ENCODE data around the gene CCNF.

DNA sequence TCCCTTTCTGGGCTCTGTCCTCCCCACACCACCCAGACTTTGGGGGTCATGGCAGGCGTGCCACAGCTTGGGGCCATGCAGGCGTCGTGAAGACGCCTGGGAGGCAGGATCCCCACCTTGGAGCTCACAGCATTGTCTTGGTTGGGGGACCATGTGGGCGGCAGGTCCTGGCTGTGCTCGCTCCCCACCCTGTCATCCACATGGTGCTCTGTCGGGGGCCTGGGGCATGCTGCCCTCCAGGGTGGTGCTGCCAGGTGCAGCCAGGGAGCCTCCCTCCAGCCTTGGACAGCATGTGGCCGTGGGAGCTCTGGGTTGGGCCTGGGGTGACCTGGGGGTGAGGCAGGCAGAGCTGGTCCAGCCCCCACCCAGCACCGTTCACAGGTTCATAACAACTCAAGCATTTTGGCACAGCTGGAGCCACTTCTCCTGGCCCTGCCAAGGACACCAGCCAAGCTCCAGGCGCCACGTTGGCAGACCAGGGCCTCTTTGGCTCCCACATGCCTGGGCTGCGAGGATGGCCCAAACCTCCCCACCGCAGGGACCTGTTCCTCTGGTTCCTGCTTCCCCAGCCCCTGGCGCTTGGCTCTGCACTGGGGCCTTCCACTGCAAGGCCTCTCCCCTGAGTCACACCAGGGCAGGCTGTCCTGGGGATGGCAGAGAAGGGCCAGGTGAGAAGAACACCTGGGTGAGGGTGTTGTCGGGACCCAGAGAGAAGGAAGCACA is 69.4 kb downstream of the CCNF start:
- TF ChIP-seq, protein P1, sequence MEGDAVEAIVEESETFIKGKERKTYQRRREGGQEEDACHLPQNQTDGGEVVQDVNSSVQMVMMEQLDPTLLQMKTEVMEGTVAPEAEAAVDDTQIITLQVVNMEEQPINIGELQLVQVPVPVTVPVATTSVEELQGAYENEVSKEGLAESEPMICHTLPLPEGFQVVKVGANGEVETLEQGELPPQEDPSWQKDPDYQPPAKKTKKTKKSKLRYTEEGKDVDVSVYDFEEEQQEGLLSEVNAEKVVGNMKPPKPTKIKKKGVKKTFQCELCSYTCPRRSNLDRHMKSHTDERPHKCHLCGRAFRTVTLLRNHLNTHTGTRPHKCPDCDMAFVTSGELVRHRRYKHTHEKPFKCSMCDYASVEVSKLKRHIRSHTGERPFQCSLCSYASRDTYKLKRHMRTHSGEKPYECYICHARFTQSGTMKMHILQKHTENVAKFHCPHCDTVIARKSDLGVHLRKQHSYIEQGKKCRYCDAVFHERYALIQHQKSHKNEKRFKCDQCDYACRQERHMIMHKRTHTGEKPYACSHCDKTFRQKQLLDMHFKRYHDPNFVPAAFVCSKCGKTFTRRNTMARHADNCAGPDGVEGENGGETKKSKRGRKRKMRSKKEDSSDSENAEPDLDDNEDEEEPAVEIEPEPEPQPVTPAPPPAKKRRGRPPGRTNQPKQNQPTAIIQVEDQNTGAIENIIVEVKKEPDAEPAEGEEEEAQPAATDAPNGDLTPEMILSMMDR (conservative IDR thresholded peaks at IDR 0.05), result no peak
- peak; percentile 69; the same call in 1 of the 2 replicates for TF ChIP-seq ZFX (IDR thresholded peaks at IDR 0.05)
